HTR-8/SVneo (cell line): ENCODE data around the gene DEFB124.
"Not testable (repeated sequence)": the region's sequence is repeated elsewhere in the genome, so short reads cannot be mapped to it uniquely, and the experiment has no call there.

ENCODE experiments used
- DNase-seq: peaks from one replicate; pipeline ENCODE4 v3.0.0; 2011; ENCODE audit warnings: low spot score, mixed read lengths; ENCODE audit not compliant: insufficient read length
- FAIRE-seq: peaks from 2 replicates; lab custom pipeline; 2011; peaks lifted over from hg19 to GRCh38; lab: Jason Lieb, UNC

Gene DEFB124

GRCh38 chr20:31490752-31491151, 15.8 kb upstream of the DEFB124 start:
- no peak for DNase-seq
- no peak for FAIRE-seq

- no peak for DNase-seq
- FAIRE-seq: no peak
Measured at GRCh38 chr20:31489152-31489551, 14.2 kb upstream of the DEFB124 start.

- FAIRE-seq: no peak
- no peak for DNase-seq
Measured at GRCh38 chr20:31488115-31488514, 13.2 kb upstream of the DEFB124 start.

GRCh38 chr20:31485450-31486339, 10.8 kb upstream of the DEFB124 start:
- no peak for DNase-seq
- no peak for FAIRE-seq

- FAIRE-seq: no peak
Measured at GRCh38 chr20:31484001-31484400, 9.1 kb upstream of the DEFB124 start.

GRCh38 chr20:31476643-31477215, 1.8 kb upstream of the DEFB124 start:
- FAIRE-seq: no peak
- DNase-seq: no peak

More at GRCh38 chr20:31484001-31484400, 9.1 kb upstream of the DEFB124 start:
- no peak for DNase-seq

GRCh38 chr20:31476294-31476585, 1.3 kb upstream of the DEFB124 start:
- DNase-seq (no peak), FAIRE-seq (no peak)

- DNase-seq (no peak), FAIRE-seq (no peak)
Measured at GRCh38 chr20:31475472-31476293, 756 bp upstream of the DEFB124 start.

- no peak for DNase-seq
- FAIRE-seq: no peak
Measured at GRCh38 chr20:31474097-31474436, 860 bp downstream of the DEFB124 start.

- FAIRE-seq (no peak), DNase-seq (no peak)
Measured at GRCh38 chr20:31473331-31474096, 1.4 kb downstream of the DEFB124 start.

- DNase-seq (no peak), FAIRE-seq (no peak)
Measured at GRCh38 chr20:31472395-31473330, 2.3 kb downstream of the DEFB124 start.

- DNase-seq: not testable (repeated sequence)
Measured at GRCh38 chr20:31470946-31471345, 4.0 kb downstream of the DEFB124 start.

GRCh38 chr20:31454361-31454760, 20.6 kb downstream of the DEFB124 start:
- FAIRE-seq: no peak

More at GRCh38 chr20:31470946-31471345, 4.0 kb downstream of the DEFB124 start:
- FAIRE-seq: not testable (repeated sequence)

GRCh38 chr20:31452575-31452974, 22.4 kb downstream of the DEFB124 start:
- FAIRE-seq (no peak), DNase-seq (no peak)

More at GRCh38 chr20:31454361-31454760, 20.6 kb downstream of the DEFB124 start:
- DNase-seq: no peak

GRCh38 chr20:31449511-31450414, 25.2 kb downstream of the DEFB124 start:
- DNase-seq (no peak), FAIRE-seq (no peak)

- FAIRE-seq (no peak), DNase-seq (no peak)
Measured at GRCh38 chr20:31446084-31446819, 28.7 kb downstream of the DEFB124 start.

GRCh38 chr20:31440012-31440659, 34.8 kb downstream of the DEFB124 start, which contains the start of gene DEFB123:
Gene DEFB123, plus strand, starts transcription at chr20:31440632. Its CDS starts 67 bp downstream, at chr20:31440699.
- FAIRE-seq (peak; percentile 26), DNase-seq (no peak)
